Activated CD4-positive, alpha-beta T cell treated with anti-CD3 and anti-CD28 coated beads, Interleukin-2, Interleukin-4, amounts not matched to agents 100 ng/mL and 50 ng/mL, durations not matched to agents 16 hours and 8 hours (primary cell): ENCODE data around the gene PDGFA.

Source experiments
- DNase-seq: peaks from one replicate; pipeline ENCODE4 v3.0.0-alpha.2; 2020; ENCODE audit warnings: low spot score

PDGFA gene

GRCh38 chr7:519484-520390 lies at the start of gene PDGFA:
TSS of gene PDGFA (minus strand) at chr7:519846. CDS start at chr7:519001, 845 bp downstream.
- no peak for DNase-seq

DNA sequence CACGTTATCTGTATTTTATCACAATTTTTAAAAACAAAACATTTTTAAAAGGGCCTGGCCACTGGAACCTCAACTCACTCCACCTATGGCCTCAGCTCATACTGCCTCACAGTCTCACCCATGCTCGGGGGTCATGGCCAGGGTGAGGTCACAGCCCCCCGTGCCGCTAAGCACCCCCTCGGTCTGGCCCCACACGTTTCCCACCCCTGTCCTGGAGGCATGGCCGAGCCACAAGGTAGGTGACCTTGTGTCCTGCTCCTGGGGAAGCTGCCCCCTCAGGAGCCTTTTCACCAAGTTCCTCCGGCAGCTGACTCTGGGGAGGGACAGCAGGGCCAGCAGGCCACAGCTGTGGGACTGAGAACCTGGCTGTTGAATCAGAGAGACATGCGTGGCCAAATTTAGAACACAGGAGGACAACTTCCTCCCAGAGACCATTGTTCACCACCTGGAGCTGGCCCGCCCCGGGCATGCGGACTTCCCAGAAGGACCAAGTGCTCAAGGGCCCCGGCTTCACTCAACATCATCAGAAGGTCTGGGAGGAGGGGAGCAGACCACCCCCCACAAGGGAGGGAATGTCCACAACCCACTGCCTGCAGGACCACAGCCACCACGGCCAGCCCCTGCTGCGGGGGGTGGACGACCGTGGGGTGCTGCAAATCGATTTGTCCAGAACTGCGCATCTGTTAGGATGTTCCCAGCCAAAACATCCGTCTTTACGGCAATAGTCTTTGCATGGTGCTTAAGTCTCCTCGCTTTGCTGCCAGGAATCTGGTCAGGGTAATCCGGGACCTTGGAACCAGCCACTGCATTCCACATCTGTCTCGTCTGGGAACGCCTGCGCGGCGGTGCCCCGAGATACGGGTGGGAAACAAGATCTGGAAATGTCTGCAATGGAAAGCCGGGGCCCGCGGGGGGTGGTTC lies 48.6 kb upstream of the PDGFA start:
- no peak for DNase-seq

GRCh38 chr7:567305-567883 lies 47.7 kb upstream of the PDGFA start:
- no peak for DNase-seq

DNA sequence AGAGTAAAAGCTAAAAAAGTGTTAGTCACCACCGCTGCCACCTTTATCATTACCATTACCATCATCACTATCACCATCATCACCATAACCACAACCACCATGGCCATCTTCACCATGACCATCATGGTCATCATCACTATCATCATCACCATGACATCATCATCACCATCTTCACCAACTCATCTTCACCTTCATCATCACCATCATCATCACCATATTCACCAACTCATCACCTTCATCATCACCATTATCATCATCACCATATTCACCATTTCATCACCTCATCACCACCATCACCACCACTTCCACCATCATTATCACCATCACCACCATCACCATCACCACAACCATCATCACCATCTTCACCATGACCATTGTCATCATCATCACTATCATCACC lies 46.5 kb upstream of the PDGFA start:
- no peak for DNase-seq

- no peak for DNase-seq
These were observed 44.7 kb upstream of the PDGFA start for GRCh38 chr7:564176-564865.

- no peak for DNase-seq
These were observed 44.1 kb upstream of the PDGFA start for GRCh38 chr7:563629-564170.

GRCh38 chr7:562789-563628 lies 43.4 kb upstream of the PDGFA start:
- no peak for DNase-seq

- no peak for DNase-seq
These were observed 42.7 kb upstream of the PDGFA start for GRCh38 chr7:562374-562675.

- DNase-seq: no peak
These were observed 42.2 kb upstream of the PDGFA start for GRCh38 chr7:561631-562373.

DNA sequence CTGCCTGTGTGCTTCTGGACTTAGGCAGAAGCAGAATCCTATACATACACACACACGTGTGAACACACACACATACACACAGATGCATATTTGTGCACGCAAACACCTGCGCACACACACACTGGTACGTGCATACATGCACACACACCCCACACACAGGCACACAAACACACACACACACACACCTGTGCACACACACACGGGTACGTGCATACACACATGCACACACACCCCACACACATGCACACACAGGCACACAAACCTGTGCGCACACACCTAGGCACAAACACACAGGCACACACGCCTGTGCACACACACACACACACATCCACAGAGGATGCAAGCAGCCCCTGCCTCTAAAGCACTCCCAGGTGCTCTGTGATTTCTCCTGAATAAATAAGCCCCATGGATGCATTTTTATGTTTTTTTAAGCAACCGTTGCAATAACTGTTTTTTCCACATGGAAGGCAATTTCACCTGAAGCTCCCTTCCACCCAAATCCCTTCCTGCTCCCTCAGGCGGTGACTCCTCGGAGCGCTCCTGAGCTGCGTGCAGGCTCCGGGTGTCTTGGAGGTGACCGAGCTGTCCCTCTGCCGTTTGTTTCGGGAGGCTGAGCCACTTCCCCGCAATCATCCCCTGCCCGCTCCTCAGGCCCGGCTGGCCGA lies 41.5 kb upstream of the PDGFA start:
- no peak for DNase-seq

DNA sequence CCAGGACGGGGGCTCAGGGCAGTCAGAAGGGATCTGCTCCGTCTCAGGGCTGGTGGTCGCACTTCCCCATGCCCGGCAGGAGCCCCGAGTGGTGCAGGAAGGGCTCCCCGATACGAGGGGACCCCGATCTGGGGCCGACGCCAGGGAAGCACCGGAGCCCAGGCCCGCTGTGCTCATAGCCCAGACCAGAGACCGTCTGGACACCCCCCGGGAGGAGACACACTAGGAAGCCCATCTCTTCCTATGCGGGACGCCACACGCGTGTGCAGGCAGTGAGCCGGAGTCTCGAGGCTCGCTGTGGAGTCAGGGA lies 39.7 kb upstream of the PDGFA start:
- no peak for DNase-seq

DNA sequence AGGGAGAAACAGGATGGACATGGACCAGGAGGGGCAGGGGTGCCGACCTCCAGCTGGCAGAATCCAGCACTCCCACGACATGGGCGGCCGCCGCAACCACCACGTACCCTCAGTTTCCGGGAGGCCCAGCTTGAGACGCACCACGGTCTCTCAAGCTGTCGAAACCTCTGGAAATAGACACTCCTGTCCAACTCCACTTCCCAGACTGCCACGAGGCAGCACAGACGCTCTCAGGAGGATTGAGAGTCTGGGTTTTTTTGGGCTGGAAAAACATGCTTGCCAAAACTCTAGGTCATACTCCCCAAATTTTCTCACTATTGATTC lies 37.9 kb upstream of the PDGFA start:
- no peak for DNase-seq

DNA sequence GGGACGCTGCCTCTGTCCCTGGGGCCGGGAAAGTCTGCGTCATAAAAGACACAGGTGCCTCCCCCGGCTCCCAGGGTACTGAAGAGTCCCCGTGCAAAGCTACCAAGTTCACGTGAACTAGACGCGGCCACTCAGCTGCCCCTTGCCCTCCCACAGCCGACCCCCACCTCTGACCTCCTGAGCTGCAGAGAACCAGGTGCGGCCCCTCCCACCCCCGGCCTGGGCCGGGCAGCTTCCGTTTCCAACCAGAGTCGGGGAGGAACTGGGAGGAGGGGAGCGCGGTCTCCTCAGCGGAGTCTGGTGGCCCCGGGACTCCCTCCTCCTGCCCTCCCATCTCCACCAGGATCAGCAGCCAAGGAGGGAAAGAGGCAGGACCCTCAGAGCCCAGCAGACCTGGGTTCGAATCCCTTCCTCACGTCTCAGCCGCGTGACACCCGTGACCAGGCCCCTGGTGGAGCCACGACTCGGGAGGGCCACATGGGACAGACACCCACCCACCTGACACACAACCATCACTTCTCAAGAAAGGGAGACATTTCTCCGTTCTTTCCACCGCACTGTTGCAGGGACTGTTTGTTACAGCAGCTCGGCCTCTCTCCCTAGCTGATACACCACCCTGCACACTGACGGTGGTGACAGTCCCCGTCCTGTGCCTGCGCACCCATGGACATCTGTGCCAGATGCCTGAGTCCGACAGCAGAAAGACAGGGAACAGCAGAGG lies 37.4 kb upstream of the PDGFA start:
- no peak for DNase-seq

GRCh38 chr7:556291-556826 lies 36.7 kb upstream of the PDGFA start:
- no peak for DNase-seq

DNA sequence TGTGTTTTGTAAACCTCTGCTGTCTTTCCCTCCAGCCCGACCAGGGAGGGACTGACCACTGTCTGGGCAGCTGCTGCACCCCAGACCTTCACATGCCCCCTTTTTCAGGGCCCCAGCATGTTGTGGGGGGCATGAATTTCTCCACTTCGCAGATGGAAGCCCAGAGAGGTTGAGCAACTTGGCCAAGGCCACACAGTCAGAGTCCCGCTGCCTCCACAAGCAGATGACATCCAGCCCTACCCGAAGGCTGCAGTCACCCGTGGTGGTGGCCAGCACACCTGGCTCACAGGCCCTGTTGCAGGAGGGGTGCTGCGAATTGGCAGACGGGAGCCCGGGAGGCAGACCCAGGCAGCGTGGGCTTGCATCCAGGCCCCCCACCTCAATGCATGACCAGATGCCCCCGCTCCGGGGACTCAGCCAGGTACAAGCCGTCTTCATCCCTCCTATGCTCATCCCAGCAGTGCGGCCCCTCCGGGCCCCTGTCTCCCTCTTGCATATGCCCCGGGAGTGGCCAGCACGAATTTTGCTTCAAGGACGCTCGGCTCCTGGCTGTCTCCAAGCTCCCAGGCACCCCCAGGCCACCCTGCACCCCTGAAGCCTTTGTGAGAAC lies 36.0 kb upstream of the PDGFA start:
- DNase-seq: no peak

- no peak for DNase-seq
These were observed 34.0 kb upstream of the PDGFA start for GRCh38 chr7:553636-554111.

- no peak for DNase-seq
These were observed 33.4 kb upstream of the PDGFA start for GRCh38 chr7:552868-553635.
